Activated naive CD4-positive, alpha-beta T cell treated with anti-CD3 and anti-CD28 coated beads, Interleukin-2, amount 50 U/mL, for 24 hours (primary cell): Measurements from ENCODE around the gene SUSD3.
"Not testable (repeated sequence)": the region's sequence is repeated elsewhere in the genome, so short reads cannot be mapped to it uniquely, and the experiment has no call there.

Experiments
- H3K27ac Mint-ChIP-seq: one replicate; pipeline ENCODE4 v1.8.0; 2021; ENCODE audit warnings: mild to moderate bottlenecking, mixed read lengths
- H3K27me3 Mint-ChIP-seq: one replicate; pipeline ENCODE4 v1.8.0; 2021; ENCODE audit warnings: mixed read lengths
- H3K36me3 Mint-ChIP-seq: one replicate; pipeline ENCODE4 v1.8.0; 2021; ENCODE audit warnings: mixed read lengths
- H3K4me1 Mint-ChIP-seq: one replicate; pipeline ENCODE4 v1.8.0; 2021; ENCODE audit warnings: mixed read lengths
- H3K4me3 Mint-ChIP-seq: one replicate; pipeline ENCODE4 v1.8.0; 2021; ENCODE audit warnings: mild to moderate bottlenecking, mixed read lengths
- H3K9me3 Mint-ChIP-seq: one replicate; pipeline ENCODE4 v1.8.0; 2021; ENCODE audit warnings: mixed read lengths

SUSD3 gene

DNA sequence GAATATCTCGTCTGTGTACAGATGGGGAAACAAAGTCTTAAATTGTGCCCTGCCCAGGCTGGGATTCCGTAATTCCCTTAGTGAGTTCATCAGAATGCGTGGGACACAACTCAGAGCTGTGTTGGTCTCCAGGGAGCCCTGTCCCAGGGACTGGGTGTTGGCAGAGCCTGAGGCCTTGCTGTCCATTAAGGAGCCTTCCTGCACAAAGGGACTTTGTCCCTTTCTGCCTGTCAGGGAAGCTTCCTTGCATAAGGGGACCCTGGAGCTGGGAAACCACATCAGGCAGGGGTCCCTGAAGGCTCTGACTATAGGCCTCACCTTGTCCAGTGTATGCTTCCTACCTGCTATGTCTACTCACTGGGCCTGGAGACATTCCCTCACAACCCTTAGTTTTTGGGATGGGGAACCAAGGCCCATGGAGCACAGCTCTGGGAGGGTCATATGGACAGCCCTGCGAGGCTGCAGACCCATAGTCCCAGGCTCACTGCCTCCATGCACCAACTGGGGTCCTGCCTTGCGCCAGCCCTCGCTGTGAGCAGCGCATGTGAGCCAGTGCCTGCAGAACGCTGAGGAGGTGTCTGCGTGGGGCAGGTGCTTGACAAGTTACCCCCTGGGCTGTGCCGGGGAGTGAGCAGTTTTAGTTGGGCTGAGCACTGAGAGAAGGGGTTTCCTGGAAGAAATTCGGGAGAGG, 39.2 kb downstream of the SUSD3 start:
- Mint-ChIP-seq H3K4me3 (peak overlapping the region; percentile 93), H3K36me3 (peaks cover 1% of the 10 kb centered on the region), H3K27me3 (no peaks in the 10 kb centered on the region), H3K9me3 (no peaks in the 10 kb centered on the region), H3K27ac (peak overlapping the region; percentile 91), H3K4me1 (peaks cover 66% of the 10 kb centered on the region)

DNA sequence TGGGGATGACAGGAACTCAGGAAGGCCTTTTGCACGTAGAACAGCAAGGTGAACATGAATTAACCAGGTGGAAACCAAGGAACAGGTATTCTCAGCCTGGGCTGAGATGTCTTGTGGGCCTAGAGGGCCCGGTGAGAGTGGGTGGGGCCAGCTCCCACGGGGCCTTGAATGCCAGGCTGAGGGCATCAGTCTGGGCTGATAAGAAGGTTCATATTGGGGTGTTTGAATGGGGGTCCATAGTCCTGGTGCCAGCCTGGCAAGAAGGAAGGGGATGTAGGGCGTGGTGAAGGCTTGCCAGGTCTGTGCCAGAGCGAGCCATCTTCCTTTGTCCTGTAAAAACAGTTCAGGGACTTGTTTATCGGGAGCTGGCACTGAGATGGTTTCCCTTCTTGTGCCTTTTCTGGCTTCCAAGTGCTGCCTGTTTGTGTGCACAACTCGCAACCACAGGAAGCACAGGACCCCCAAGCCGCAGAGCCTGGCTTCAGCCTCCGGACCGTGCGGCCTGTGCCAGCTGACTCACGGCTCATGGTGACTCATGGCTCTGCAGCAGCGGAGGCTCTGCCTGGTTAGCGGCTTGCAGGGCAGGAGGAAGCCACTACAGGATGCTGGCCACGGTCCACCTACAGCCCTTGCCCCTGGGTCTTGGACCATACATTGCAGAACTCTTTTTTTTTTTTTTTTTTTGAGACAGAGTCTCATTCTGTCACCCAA, 39.9 kb downstream of the SUSD3 start:
- H3K4me1 Mint-ChIP-seq: peaks cover 66% of the 10 kb centered on the region
- no peaks in the 10 kb centered on the region for H3K27me3 Mint-ChIP-seq
- H3K36me3 Mint-ChIP-seq: peaks cover 3% of the 10 kb centered on the region
- H3K27ac Mint-ChIP-seq: peak overlapping the region; percentile 91
- no peaks in the 10 kb centered on the region for H3K9me3 Mint-ChIP-seq
- H3K4me3 Mint-ChIP-seq: peak overlapping the region; percentile 93

DNA sequence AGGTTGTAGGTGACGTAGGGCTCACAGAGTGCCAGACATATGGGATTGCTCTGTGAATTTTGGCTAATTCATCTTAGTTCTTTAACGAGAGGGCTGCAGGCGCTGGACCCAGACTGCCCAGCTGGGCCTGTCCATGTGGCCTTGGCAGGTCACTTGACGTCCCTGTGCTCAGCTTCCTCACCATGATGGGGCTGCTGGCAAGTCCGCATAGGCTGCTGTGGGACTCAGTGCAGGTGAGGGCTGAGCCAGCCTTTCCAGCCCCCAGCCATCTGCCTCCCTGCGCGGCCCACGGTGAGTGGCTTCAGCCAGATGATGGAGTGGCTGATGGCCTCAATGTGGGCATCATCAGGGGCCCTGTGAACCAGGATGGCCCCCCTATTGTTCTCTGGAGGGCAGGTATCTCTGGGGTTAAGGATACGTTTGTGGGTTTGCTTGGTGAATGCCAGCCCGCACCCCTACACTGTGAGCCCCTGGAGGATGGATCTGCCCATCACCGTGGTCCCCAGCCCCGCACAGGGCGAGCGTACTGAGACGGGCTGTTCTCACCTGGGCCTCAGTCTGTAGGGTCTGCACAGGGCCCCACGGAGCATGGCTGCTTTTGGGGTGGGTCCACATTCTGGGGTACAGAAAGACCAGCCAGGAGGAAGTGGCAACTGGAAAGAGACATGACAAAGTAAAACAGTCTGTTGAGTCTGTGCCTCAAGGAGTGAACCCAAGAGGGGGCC, 41.2 kb downstream of the SUSD3 start:
- Mint-ChIP-seq H3K9me3 (peaks cover 5% of the 10 kb centered on the region), H3K27me3 (no peaks in the 10 kb centered on the region), H3K4me3 (peak overlapping the region; percentile 17), H3K4me1 (peaks cover 62% of the 10 kb centered on the region), H3K27ac (peak overlapping the region; percentile 43), H3K36me3 (peaks cover 13% of the 10 kb centered on the region)

GRCh38 chr9:93100276-93100636, 41.8 kb downstream of the SUSD3 start:
- no peaks in the 10 kb centered on the region for H3K27me3 Mint-ChIP-seq
- H3K36me3 Mint-ChIP-seq: peaks cover 15% of the 10 kb centered on the region
- H3K27ac Mint-ChIP-seq: no peak overlapping the region
- H3K4me3 Mint-ChIP-seq: peak overlapping the region; percentile 16
- H3K9me3 Mint-ChIP-seq: peaks cover 8% of the 10 kb centered on the region
- H3K4me1 Mint-ChIP-seq: peaks cover 62% of the 10 kb centered on the region

- Mint-ChIP-seq H3K4me1 (peaks cover 70% of the 10 kb centered on the region), H3K9me3 (peaks cover 11% of the 10 kb centered on the region), H3K36me3 (peaks cover 17% of the 10 kb centered on the region)
- not testable (repeated sequence) for H3K4me3 Mint-ChIP-seq, H3K27me3 Mint-ChIP-seq, H3K27ac Mint-ChIP-seq
These were observed 42.6 kb downstream of the SUSD3 start for GRCh38 chr9:93101086-93101485.

DNA sequence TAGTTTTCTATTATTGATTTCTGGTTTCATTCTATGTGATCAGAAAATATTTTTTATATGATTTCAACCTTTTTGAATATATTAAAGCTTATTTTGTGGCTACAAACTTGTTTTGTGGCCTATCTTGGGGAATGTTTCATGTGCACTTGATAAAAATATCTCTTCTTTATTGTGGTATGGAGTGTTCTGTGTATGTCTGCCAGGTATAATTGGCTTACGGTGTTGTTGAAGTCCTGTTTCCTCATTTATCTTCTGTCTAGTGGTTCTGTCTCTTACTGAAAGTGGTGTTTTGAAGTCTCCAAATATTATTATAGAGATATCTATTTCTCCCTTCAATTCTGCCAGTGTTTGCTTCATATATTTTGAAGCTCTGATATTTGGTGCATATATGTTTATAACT, 47.1 kb downstream of the SUSD3 start:
- H3K27me3 Mint-ChIP-seq: no peaks in the 10 kb centered on the region
- H3K27ac Mint-ChIP-seq: peak overlapping the region; percentile 89
- H3K4me1 Mint-ChIP-seq: peaks cover 72% of the 10 kb centered on the region
- peaks cover 19% of the 10 kb centered on the region for H3K36me3 Mint-ChIP-seq
- H3K4me3 Mint-ChIP-seq: no peak overlapping the region
- H3K9me3 Mint-ChIP-seq: peaks cover 11% of the 10 kb centered on the region

DNA sequence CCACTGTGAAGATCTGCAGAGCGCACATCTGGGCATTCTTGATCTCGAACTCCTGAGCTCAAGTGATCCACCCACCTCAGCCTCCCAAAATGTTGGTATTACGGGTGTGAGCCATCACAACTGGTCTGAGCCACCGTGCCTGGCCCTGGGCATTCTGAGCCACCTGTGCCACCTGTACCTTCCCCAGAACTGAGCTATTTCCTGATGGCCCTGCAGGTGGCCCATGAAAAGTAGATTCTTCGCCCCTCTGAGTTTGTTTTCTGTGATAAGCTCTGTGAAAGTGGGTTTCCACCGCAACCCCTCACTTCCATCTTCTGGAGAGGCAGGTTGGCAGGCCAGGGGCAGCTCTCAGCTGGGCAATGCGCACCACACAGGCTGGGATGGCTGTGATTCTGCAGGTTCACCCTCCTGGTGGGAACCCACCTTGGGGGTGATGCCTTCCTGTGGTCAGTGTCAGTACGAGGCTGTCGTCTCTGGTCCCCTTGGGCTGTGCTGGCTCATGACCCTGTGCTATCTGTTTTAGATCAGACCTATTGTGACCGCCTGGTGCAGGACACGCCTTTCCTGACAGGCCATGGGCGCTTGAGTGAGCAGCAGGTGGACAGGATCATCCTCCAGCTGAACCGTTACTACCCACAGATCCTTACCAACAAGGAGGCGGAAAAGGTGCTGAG, 48.8 kb downstream of the SUSD3 start:
- Mint-ChIP-seq H3K27ac (no peak overlapping the region), H3K4me1 (peaks cover 64% of the 10 kb centered on the region), H3K36me3 (peaks cover 22% of the 10 kb centered on the region), H3K4me3 (no peak overlapping the region), H3K9me3 (peaks cover 11% of the 10 kb centered on the region), H3K27me3 (no peaks in the 10 kb centered on the region)

GRCh38 chr9:93107825-93108161, 49.3 kb downstream of the SUSD3 start:
- no peaks in the 10 kb centered on the region for H3K27me3 Mint-ChIP-seq
- peaks cover 11% of the 10 kb centered on the region for H3K9me3 Mint-ChIP-seq
- peaks cover 59% of the 10 kb centered on the region for H3K4me1 Mint-ChIP-seq
- H3K36me3 Mint-ChIP-seq: peaks cover 22% of the 10 kb centered on the region
- no peak overlapping the region for H3K27ac Mint-ChIP-seq
- no peak overlapping the region for H3K4me3 Mint-ChIP-seq

- Mint-ChIP-seq H3K9me3 (peaks cover 11% of the 10 kb centered on the region), H3K36me3 (peaks cover 19% of the 10 kb centered on the region), H3K27ac (no peak overlapping the region), H3K27me3 (no peaks in the 10 kb centered on the region), H3K4me3 (no peak overlapping the region), H3K4me1 (peaks cover 52% of the 10 kb centered on the region)
These were observed 50.0 kb downstream of the SUSD3 start for GRCh38 chr9:93108291-93109041.

GRCh38 chr9:93110311-93110855, 51.9 kb downstream of the SUSD3 start:
- H3K9me3 Mint-ChIP-seq: peaks cover 4% of the 10 kb centered on the region
- peaks cover 10% of the 10 kb centered on the region for H3K36me3 Mint-ChIP-seq
- H3K4me3 Mint-ChIP-seq: no peak overlapping the region
- H3K4me1 Mint-ChIP-seq: peaks cover 43% of the 10 kb centered on the region
- no peak overlapping the region for H3K27ac Mint-ChIP-seq
- H3K27me3 Mint-ChIP-seq: no peaks in the 10 kb centered on the region

GRCh38 chr9:93111001-93111370, 52.5 kb downstream of the SUSD3 start:
- no peaks in the 10 kb centered on the region for H3K9me3 Mint-ChIP-seq
- peaks cover 8% of the 10 kb centered on the region for H3K36me3 Mint-ChIP-seq
- peaks cover 37% of the 10 kb centered on the region for H3K4me1 Mint-ChIP-seq
- no peak overlapping the region for H3K4me3 Mint-ChIP-seq
- H3K27me3 Mint-ChIP-seq: no peaks in the 10 kb centered on the region
- H3K27ac Mint-ChIP-seq: no peak overlapping the region

GRCh38 chr9:93111371-93112115, 53.0 kb downstream of the SUSD3 start:
- Mint-ChIP-seq H3K36me3 (peaks cover 8% of the 10 kb centered on the region), H3K4me1 (peaks cover 34% of the 10 kb centered on the region), H3K4me3 (no peak overlapping the region), H3K27ac (no peak overlapping the region), H3K27me3 (no peaks in the 10 kb centered on the region), H3K9me3 (no peaks in the 10 kb centered on the region)

GRCh38 chr9:93112116-93112863, 53.8 kb downstream of the SUSD3 start:
- Mint-ChIP-seq H3K27me3 (no peaks in the 10 kb centered on the region), H3K9me3 (no peaks in the 10 kb centered on the region), H3K4me3 (no peak overlapping the region), H3K27ac (no peak overlapping the region), H3K36me3 (peaks cover 8% of the 10 kb centered on the region), H3K4me1 (peaks cover 26% of the 10 kb centered on the region)

DNA sequence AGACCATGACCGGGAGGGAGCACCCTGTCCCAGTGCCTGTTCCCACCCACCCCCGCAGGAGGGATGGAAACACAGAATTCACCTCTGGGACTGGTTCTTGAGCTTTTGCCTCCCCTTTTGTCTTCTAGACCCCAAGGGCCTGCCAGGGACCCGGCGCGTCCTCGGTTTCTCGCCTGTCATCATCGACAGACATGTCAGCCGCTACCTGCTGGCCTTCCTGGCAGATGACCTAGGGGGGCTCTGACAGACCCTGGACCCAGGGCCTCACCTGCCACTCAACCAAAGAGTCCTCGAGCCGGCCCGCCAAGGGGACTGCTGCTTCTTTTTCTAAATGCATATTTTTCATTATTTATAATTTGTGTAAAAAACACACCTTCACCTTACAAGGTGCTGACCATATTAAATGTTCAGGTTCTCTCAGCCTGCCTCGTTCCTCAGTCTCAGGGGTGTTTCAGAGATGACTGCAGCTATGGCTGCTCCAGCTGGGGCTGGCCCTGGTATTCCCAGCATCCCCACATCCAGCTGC, 54.4 kb downstream of the SUSD3 start:
- Mint-ChIP-seq H3K27me3 (no peaks in the 10 kb centered on the region), H3K36me3 (peaks cover 8% of the 10 kb centered on the region), H3K4me3 (no peak overlapping the region), H3K9me3 (no peaks in the 10 kb centered on the region), H3K27ac (no peak overlapping the region), H3K4me1 (peaks cover 20% of the 10 kb centered on the region)
